Kidney tubule cell (primary cell): ENCODE data around the gene FGF9.

Source experiments
- DNase-seq: peaks from one replicate; pipeline ENCODE4 v3.0.0-alpha.2; 2018; ENCODE audit warnings: low spot score

FGF9 gene

DNA sequence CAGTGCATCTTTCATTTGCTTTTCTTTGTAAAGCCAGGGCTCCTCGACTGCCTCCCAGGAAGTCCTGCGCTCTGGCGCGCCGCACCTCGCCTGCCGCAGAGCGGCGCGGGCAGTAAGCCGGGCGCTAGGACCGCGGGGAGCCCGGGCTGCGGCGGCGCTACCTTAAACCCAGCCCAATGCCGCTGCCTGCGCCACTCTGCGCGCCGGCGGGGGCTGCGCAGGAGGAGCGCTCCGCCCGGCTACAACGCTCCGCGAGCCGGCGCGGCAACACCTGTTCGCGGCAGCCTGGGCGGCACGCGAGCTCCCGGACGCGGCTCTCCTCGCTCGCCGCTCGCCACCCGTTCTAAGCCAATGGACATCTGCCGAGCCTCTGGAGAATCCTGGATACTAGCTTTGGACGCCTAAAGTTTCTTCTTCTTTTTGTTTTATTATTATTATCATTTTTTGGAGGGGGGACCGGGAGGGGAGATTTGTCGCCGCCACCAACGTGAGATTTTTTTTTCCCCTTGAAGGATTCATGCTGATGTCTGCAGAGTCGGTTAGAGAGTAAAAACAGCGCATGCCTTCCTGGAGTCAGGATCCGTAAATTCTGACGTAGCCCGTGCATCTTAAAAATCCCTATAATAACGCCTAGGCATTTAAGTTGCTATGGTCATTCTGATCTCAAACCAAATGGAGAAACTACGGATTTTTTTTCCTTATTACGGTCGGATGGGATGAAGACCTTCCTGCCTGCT lies at the start of gene FGF9:
FGF9 (plus strand) TSS at position 191 of the 737 bp plus-strand sequence. CDS start 840 bp downstream, outside the sequence.
- peak; percentile 87 for DNase-seq

DNA sequence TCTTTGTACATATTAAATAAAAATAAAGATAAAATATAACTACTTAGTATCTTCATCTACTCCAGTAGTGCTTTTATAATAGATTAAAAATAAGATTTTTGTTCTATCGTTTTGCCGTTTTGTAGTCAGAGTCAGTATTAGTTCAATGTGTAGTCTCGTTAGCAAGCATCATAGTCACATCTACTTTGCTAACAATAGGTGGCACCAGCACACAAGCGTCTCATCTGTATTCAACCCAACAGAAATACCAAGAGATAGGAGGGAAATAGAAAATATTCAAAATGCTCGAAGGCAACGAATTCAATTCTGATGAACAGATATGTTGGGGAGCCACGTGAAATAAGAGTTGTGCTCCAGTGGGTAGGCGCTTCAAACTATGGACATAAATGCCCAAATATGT lies 45.5 kb upstream of the FGF9 start:
- DNase-seq = peak; percentile 70

DNA sequence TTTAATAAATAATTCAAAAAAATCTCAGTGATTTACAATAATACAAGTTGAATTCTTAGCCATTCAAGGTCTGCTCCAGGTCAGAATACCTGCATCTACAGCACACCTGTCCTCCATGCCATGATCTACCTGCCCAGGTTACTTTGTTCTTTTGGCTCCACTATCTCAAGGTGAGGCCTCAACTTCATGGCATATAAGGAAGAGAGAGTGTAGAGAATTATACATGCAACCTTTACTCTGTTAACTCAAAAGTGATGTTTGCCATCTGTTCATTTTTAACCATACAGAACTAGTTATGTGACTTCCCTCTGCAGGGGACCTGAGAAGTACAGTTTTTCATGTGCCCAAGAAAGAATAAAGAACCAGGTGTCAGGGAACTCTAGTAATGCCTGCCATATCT lies 38.7 kb upstream of the FGF9 start:
- DNase-seq = no peak

DNA sequence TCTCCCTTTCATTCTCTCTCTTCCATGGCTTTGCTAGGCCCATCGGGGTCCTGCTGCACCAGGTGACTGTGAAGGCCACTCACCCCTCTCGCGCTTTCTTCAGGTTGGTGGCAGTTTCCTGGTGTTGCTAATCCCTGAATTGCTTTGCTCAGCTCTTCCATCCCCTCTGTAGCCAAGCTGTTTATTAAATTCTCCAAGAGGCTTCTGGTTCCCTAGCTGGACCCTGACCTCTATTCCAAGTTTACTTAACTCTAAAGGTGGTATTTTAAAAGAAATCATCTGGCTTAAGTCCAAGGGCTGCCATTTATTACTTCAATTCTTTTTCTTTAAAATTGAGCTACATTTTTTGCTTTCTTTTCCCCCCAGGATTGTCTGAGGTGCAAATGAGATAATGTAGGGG lies 34.2 kb upstream of the FGF9 start:
- DNase-seq = no peak

DNA sequence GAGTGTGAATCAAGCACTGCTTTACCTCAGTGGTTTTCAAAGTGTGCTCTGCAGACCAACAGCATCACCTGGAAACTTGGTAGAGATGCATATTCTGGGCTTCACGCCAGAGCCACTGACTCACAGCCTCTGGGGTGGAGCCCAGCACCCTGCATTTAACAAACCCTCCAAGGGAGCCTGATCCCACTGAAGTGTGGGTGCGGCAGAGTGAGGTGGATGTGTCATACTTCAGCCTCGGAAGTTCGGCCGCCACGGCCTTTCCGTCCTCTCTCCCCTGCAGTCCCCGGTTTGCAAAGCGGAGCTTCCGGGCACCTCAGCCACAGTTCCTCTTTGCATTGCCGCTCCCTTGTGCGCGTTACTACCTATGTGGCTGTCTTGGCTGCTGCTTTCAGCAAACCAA lies 33.6 kb upstream of the FGF9 start:
- peak; percentile 98 for DNase-seq

DNA sequence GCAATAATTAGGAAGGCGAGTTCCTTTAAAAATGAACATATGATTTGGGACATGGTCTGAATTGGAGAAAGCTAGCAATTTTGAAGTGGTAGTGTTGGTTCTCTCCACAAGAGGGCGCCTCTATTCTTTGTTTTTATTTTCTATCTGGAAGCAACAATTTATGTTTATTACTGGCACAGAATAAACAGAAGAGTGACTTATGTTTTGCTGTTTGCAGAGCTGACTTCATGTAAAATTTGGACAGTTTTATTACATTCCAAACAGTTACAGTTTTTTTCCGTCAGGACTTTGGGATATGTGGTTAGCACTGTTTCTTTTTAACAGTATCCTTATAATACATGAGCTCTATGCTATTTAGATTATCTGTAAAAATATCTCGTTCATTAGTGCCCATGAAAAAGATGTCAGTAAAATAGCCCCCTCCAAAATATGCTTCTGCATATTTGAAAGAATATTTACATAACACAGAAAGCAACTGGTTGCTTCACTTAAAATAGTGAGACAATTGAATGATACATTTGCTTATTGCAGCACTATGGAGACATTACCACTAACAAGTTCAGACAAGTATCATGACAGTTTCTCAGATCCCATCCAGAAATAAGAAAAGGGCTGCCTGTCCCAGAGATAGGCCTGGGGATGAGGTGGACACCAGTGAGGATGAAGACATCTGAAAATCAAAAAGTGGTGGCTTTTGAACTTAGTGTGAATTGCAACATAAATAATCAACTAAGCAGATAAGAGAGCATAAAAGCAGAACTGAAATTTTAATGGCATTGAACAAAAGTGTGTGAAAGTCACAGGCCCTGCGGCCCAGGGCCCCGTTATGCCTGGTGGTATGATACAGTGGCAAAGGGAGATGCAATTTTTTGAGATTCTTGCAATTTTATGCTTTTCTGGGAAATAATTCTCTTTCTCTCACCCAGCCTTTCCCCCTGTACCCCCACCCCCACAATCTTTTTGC lies 32.3 kb upstream of the FGF9 start:
- DNase-seq = peak; percentile 45

DNA sequence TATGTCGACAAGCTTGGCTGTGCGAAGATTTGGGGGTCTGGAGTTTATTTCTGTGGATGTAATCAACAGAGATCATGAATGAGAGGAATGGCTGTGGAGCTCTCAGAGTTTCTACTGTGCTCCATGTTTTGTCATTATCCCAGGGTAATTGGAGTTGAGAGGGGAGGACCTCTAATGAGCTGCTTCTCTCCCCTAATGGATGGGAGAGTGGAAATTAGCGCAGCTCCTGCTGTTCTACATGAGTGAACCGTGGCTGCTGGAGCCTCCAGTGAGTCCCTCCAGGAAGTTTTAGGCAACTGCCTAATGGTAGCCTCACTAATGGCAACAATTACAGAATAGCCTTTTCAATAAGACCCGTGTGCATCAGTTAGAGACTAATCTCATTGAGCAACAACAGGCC lies 31.3 kb upstream of the FGF9 start:
- DNase-seq = no peak

DNA sequence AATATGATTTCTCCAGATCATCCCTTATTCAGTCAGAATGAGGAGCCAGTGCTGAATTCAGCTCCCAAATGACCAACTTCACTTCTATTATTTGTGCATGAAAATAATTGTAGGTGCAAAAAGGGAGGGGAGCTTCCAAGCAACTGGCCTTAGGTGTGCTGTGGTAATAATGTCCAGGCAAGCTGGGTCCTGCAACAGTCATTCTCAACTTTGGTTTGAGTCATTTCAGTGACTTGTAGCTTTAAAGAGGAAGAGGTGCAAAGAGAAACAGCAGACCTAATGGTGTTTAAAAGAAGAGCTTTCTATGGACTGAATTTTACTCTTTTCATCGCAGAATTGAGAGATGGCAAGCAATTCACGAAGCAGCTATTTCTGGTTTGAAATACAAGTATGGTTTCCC lies 29.2 kb upstream of the FGF9 start:
- DNase-seq = no peak

DNA sequence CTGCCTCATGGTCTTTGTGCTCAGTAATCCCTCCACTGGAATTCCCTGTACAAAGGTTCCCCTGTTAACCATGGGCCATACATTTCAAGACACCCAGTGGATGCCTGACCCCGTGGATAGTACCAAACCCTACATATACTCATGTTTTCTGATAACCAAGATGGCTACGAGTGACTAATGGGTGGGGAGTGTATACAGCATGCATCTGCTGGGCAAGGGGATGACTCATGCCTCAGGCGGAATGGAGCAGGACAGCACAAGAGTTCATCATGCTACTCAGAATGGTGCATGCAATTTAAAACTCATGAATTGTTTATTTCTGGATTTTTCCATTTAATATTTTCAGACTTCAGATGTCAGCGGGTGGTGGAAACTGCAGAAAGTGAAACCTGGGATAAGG lies 13.3 kb upstream of the FGF9 start:
- peak; percentile 66 for DNase-seq

DNA sequence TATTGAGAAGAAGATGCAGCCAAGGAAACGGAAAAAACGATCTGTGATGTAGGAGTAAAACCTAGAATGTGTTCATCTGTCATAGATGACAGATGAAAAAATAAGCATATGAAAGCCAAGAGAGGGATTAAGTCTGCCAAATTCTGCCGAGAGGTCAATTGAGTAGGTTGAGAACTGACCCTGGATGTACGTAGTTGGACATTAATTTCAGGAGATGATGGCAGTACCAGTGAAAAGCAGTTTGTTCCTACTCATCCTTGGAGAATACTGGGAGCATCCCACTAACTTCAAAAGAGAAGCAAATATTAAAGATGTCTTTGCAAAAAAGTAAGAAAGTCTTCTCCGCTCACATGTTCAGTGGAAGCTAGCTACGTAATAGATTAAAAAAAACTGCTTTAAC lies 11.8 kb upstream of the FGF9 start:
- no peak for DNase-seq

DNA sequence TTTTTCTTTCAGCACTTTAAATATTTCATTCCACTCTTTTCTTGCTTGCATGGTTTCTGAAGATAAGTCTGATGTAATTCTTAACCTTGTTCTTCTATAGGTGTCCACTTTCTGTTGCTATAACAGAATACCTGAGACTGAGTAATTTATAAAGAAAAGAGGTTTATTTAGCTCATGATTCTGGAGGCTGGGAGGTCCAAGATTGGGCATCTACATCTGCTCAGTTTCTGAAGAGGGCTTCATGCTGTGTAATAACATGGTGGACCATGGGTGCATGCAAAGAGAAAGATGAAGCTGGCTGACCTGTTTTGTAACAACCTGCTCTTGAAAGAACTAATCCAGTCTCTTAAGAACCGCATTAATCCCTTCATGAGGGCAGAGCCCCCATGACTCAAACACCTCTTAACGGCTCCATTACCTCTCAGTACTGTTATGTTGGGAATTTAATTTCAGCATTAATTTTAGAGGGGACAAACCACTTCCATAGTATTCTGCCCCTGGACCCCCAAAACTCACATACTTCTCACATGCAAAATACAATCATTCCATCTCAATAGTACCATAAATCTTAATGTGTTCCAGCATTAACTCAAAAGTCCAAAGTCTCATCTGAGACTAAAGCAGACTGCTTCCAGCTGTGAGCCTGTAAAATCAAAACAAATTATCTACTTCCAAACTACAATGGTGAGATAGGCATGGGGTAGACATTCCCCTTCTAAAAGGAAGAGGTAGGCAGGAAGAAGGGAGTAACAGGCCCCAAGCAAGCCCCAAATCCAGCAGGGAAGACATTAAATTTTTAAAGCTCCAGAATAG lies 9.6 kb upstream of the FGF9 start:
- DNase-seq = no peak

DNA sequence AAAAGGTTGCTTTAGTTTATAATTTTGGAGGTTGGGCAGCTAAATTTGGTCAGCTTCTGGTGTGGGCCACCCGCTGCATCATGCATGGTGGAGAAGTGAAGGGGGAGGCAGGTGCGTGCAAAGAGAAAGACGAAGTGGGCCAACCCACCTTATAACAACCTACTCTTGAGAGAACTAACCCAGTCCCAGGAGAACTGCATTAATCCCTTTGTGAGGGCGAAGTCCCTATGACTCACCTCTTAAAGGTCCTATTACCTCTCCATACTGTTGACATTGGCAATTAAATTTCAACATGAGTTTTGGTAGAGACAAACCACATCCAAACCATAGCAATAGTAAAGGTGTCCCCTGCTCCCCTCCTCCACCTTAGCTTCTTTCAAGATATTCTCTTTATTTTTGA lies 7.7 kb upstream of the FGF9 start:
- DNase-seq = no peak

DNA sequence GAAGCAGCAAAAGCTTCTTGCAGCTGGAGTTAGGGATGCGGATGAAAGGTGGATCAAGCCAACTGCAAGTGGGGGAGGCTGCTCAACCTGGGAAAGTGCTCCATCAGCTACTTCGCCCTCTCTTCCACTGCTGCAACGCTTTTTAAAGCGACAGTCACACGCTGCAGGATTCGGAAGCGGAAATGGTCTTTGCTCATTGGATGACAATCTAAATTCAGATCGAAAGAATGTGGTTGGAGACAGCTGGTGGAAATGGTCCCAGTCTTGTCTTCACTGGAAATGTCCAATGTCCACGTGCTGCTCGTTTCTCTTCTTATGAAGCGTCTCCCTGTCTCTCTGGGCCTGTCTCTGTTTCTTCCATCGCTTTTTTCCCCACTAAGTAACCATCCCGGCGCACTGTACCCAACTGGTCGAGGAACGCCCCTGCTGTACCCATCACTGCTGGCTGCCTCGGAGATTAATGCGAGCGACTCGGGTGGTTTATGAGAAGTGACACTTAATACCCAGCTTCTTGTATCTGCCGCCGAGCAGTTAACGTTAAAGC lies 2.1 kb upstream of the FGF9 start:
- DNase-seq = peak; percentile 21

DNA sequence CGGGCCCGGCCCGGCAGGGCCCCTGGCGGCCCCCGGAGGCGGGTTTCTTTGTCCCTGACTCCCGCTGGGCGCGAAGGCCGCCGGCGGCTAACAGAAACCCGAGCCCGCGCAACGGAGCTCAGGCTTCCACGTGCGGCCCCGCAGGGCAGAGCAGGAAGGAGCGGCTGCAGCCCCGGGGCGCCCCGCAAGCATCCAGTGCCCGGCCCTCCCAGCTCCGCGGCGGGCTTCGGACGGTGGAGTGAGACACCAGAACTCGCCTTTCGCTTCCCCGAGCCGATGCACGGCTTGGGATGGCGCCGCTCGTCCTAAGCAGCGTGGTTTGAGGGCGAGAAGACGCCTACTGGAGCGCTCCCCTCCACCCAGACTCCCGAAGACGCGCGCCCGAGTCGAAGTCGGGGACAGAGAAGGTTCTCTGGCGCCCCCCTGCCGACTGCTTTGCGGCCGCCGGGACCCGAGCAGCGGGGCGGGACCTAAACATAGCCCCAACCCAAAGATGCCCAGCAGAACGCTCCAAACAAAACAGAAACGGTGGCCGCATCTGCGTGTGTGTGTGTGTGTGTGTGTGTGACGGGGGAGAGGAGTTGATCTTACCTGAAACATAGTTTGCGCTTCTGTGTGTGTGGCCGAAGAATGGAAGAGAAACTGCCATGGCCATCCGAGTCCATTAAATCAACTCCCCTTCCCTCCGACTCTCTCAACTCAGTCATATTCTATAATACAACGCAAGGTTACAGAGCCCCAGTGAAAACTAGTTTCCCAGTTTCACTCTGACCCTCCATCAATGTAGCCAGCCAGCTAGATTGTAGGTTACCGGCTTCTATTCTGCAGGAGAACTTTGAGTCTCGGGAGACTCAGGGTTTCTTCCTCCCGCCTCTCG lies 629 bp upstream of the FGF9 start:
- peak; percentile 56 for DNase-seq

DNA sequence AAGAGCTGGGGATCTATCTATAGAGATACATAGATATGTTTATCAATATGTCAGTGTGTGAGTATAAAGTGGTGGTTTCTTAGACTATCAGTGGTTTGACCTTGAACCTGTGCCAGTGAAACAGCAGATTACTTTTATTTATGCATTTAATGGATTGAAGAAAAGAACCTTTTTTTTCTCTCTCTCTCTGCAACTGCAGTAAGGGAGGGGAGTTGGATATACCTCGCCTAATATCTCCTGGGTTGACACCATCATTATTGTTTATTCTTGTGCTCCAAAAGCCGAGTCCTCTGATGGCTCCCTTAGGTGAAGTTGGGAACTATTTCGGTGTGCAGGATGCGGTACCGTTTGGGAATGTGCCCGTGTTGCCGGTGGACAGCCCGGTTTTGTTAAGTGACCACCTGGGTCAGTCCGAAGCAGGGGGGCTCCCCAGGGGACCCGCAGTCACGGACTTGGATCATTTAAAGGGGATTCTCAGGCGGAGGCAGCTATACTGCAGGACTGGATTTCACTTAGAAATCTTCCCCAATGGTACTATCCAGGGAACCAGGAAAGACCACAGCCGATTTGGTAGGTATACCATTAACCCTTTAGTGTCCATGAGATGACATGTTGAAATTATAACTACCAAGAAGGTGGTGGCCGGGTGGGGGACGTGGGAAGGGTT lies 880 bp downstream of the FGF9 start:
- no peak for DNase-seq

DNA sequence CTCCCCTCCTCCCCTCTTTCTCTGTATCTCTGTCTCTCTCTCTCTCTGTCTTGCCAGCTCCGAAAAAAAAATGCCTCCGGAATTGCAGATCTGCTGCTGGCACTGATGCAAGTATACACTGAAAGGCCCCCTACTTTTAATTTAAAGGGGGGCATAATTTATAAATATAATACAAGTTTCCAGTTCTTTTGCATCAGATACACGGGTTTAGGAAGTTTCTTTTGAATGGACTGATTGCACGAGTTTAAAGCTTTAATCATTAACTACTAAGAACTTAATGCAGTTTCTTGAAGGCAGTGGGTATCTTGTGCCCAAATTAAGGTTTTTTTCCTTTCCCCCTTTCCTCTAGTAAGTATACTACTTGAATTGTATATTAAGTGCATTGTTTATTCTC lies 1.4 kb downstream of the FGF9 start:
- DNase-seq = no peak

DNA sequence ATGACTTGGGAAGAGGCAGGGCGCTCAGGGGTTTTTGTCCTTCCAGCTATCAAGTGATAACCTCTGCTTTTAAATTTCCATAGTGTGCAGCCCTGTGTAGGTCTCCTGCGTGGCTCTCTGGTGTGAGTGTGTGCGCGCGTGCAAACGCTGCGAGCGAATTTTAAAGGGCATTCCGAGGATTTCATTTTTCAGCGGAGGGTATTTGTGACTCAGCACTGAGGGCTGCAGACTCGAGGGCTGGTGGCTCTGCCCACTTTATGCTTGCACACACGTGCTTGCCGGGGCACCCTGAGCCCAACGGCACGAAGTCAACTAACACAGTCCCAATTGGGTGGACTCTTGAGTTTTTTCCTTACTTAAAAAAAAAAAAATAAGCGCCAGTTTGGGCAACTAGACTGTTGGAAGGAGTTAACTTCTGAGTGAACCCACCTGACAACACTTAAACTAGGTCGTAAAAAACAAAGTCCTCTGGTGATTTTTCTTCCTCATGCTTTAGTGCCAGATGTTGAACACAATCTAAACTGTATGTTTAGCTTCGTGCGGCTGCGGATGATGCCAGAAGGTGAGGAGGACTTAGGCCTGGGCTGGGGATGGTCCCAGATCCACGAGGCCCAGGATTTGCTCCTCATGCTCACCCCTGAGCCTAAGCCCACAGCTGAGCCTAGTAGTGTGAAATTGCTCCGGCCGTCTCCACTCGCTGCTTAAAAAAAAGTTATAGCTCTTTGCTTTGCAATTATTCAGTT lies 2.1 kb downstream of the FGF9 start:
- peak; percentile 37 for DNase-seq

DNA sequence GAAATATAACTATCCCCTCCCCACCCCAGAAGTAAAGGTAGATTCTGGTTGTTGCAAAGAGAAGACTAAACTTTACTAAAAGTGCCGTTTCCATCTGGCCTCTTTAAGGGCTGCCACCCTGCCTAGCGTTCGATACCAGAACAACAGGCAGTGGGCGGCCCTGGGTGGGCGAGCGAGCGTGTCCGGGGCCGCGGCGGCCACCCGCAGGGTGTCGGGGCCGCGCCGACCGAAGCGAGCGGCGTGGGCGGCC lies 2.6 kb downstream of the FGF9 start:
- no peak for DNase-seq

DNA sequence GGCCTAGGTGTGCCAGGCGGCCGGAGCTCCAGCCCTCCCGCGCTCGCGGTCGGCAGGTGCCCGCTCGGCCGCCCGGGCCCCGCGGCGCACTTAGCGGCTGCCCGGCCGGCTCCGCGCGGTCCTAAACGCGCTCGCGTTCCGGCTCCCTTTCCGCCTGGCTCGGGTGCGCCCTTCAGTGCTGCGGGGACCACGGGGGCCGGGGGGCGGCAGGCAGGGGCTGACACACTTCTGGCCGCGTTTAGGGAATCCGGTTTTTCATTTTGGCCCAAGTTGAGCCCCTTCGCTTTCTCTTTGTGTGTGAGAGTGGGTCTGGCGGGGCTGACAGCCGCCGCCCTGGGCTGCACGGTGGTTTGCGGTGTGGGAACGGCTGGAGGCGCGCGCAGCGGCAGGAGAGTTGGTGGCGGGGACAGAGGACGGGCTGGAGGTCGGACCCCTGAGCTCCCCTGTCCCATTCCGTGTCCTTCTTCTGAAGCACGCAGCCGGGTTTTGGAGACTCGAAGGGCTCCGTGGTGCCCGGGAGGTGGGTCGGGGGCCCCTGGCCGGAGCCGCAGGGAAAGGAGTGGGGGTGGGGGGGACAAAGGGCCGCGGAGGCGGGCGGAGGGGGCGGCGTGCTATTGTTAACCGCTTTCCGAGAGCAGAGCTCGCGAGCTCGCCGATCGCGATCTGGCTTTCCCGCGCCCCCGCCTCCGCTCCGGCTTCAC lies 3.1 kb downstream of the FGF9 start:
- peak; percentile 52 for DNase-seq
